K562 (cell line): ENCODE data around the gene BEX3. TPM values are rescaled to one million over a fixed set of nuclear protein-coding genes. Genes with fewer than 3 reads are reported as not detected.

ENCODE experiments used
- ATAC-seq: fragments of 200-7000 bp; cut with Tn5 transposase; 3 replicates; pipeline ENCODE4 v1.9.1; 2020; ENCODE audit warnings: moderate library complexity
- BruUV-seq: library from RNA; stranded (reverse); fragments of 400-500 nt; replicated peaks from 2 replicates; lab custom pipeline; 2021; lab: Mats Ljungman, UMichigan
- CTCF ChIA-PET: fragments of 300-600 bp; formaldehyde crosslinking; extraction: SDS; loops from one replicate; lab custom pipeline; 2021; ENCODE audit warnings: low intra/inter-chr PET ratio; lab: Yijun Ruan, JAX
- POLR2A ChIA-PET: fragments of 300-600, 350-650 bp; sonication (Branson Sonifier 250); formaldehyde crosslinking; extraction: SDS; loops from one replicate; lab custom pipeline; 2021; ENCODE audit warnings: antibody characterized with exemption, inconsistent platforms; lab: Yijun Ruan, JAX
- DNase-seq, 4 experiments: peaks; one replicate each; pipeline versions ENCODE4 v3.0.0 to v3.0.0-alpha.2; 2011 to 2018; ENCODE audit warnings: low spot score in 3 of 4, mixed read lengths in 3 of 4; ENCODE audit errors: extremely low read depth in 1 of 4
- FAIRE-seq: peaks from 2 replicates; lab custom pipeline; 2011; peaks lifted over from hg19 to GRCh38; lab: Jason Lieb, UNC
- H2AFZ ChIP-seq: 2 replicates; pipeline ENCODE4 v1.6.0; 2011; ENCODE audit warnings: low read depth, low read length, control low read depth, inconsistent platforms
- H3K27ac ChIP-seq: fragments of 200-600 bp; 3 replicates; pipeline ENCODE4 v1.8.0; 2011; ENCODE audit warnings: low read depth, mild to moderate bottlenecking, control low read depth, inconsistent platforms, low read length, moderate library complexity, mixed read lengths; ENCODE audit errors: extremely low read depth
- H3K27me3 ChIP-seq, 2 experiments: fragments of 300-600 bp in 1 of 2; 2 replicates in 1 of 2; 3 replicates in 1 of 2; pipeline versions ENCODE4 v1.6.0 to v1.8.0; 2011; ENCODE audit warnings: inconsistent platforms in 2 of 2, low read length in 2 of 2, mild to moderate bottlenecking in 1 of 2, mixed read lengths in 1 of 2, moderate library complexity in 1 of 2; ENCODE audit not compliant: control insufficient read depth in 2 of 2, insufficient read depth in 2 of 2
- H3K36me3 ChIP-seq: fragments of 300-600 bp; 3 replicates; pipeline ENCODE4 v1.8.0; 2011; ENCODE audit warnings: mild to moderate bottlenecking, low read length, inconsistent platforms; ENCODE audit not compliant: control insufficient read depth, insufficient read depth
- H3K4me1 ChIP-seq, 2 experiments: fragments of 200-600 bp in 1 of 2; replicated peaks in 1 of 2; 2 replicates in 1 of 2; 3 replicates in 1 of 2; pipeline versions ENCODE4 v1.5.1 to v1.8.0; 2011; ENCODE audit warnings: inconsistent platforms in 2 of 2, low read length in 2 of 2, mild to moderate bottlenecking in 1 of 2, mixed read lengths in 1 of 2, moderate library complexity in 1 of 2; ENCODE audit not compliant: control insufficient read depth in 2 of 2, insufficient read depth in 2 of 2
- H3K4me2 ChIP-seq: 2 replicates; pipeline ENCODE4 v1.6.1; 2011; ENCODE audit warnings: low read length, control low read depth, inconsistent platforms, mixed read lengths; ENCODE audit not compliant: insufficient read depth
- H3K4me3 ChIP-seq: fragments of 200-600 bp; sonication (generic), shearing (Covaris generic); 2 replicates; pipeline ENCODE4 v1.5.1; 2016; ENCODE audit warnings: control low read depth, inconsistent platforms
- H3K79me2 ChIP-seq: fragments of 200-600 bp; 3 replicates; pipeline ENCODE4 v1.8.0; 2011; ENCODE audit warnings: low read length, inconsistent platforms; ENCODE audit not compliant: control insufficient read depth, insufficient read depth
- H3K9ac ChIP-seq, 2 experiments: 2 replicates each; pipeline versions ENCODE4 v1.6.0 to v1.6.1; 2011; ENCODE audit warnings: low read depth in 2 of 2, low read length in 2 of 2, control low read depth in 1 of 2, inconsistent platforms in 1 of 2, mild to moderate bottlenecking in 1 of 2, mixed read lengths in 1 of 2; ENCODE audit not compliant: insufficient read depth in 1 of 2
- H3K9me1 ChIP-seq: one replicate; pipeline ENCODE4 v1.6.0; 2011; ENCODE audit warnings: inconsistent platforms, mild to moderate bottlenecking, low read length, moderate library complexity; ENCODE audit not compliant: control insufficient read depth, insufficient read depth
- H3K9me3 ChIP-seq: replicated peaks from 2 replicates; pipeline ENCODE4 v1.5.1; 2011; ENCODE audit warnings: low read depth, low read length, inconsistent platforms; ENCODE audit not compliant: control insufficient read depth, insufficient read depth
- H4K20me1 ChIP-seq: replicated peaks from 2 replicates; pipeline ENCODE4 v1.6.1; 2011; ENCODE audit warnings: low read length, inconsistent platforms, mixed read lengths; ENCODE audit not compliant: control insufficient read depth, insufficient read depth
- BRD4 ChIP-seq: fragments of 200-600 bp; sonication (generic); IDR thresholded peaks from 2 replicates; pipeline ENCODE4 v1.6.1; 2017; ENCODE audit warnings: inconsistent platforms
- BRD9 ChIP-seq: fragments of 450-650 bp; IDR thresholded peaks from 2 replicates; pipeline ENCODE4 v1.6.1; 2018; ENCODE audit warnings: low read depth; ENCODE audit not compliant: partially characterized antibody
- PRDM10 ChIP-seq: fragments of 450-650 bp; IDR thresholded peaks from 2 replicates; pipeline ENCODE4 v1.6.1; 2018; ENCODE audit not compliant: partially characterized antibody
- USF1 ChIP-seq: sonication (generic); formaldehyde crosslinking; IDR thresholded peaks from 2 replicates; pipeline ENCODE4 v1.9.0; 2022; ENCODE audit warnings: mild to moderate bottlenecking, missing genetic modification reagents
- ZFX ChIP-seq: sonication (generic); formaldehyde crosslinking; IDR thresholded peaks from 2 replicates; pipeline ENCODE4 v1.8.0; 2022; ENCODE audit warnings: mild to moderate bottlenecking, missing genetic modification reagents, moderate library complexity
- ZSCAN32 ChIP-seq: fragments of 450-650 bp; formaldehyde crosslinking; IDR thresholded peaks from 2 replicates; pipeline ENCODE4 v1.4.0; 2020; ENCODE audit warnings: mild to moderate bottlenecking, moderate library complexity
- in situ Hi-C: fragments of 300-500 bp; cut with MboI; formaldehyde crosslinking; loops from 4 replicates; pipeline ENCODE4 v1.15.0; 2018; ENCODE audit warnings: inconsistent platforms, mixed read lengths
- intact Hi-C: fragments of 100-400 bp; cut with micrococcal nuclease; formaldehyde crosslinking; loops from 2 replicates; pipeline ENCODE4 v1.14.2; 2022
- polyA plus RNA-seq, 8 experiments: library from polyadenylated mRNA; depleted of rRNA in 4 of 8; stranded (reverse) in 5 of 8; unstranded in 3 of 8; fragments of >200 nt; fragmentation: Nextera tagmentation in 2 of 8; fragmentation: Illumina TruSeq in 1 of 8; extraction: Ambion mirVana in 2 of 8; extraction: Trizol in 1 of 8; gene quantifications; 2 replicates each; pipeline versions ENCODE4 v1.2.1 to v1.2.3, GENCODE V29; 2011 to 2014; ENCODE audit warnings: inconsistent platforms in 1 of 8, missing spikeins in 1 of 8
- total RNA-seq, 7 experiments: library from RNA; depleted of rRNA in 6 of 7; stranded (reverse); fragments of >200 nt in 6 of 7; fragmentation: Illumina TruSeq in 2 of 7; extraction: Trizol in 2 of 7; gene quantifications; 2 replicates each; pipeline versions ENCODE4 v1.2.1 to v1.2.3, GENCODE V29; 2011 to 2021; ENCODE audit warnings: low replicate concordance in 1 of 7
- TF ChIP-seq, protein P1 (sequence below), 2 experiments: fragments of 450-650 bp in 1 of 2; sonication (generic) in 1 of 2; formaldehyde crosslinking in 1 of 2; IDR thresholded peaks in 1 of 2; conservative IDR thresholded peaks in 1 of 2; 2 replicates each; pipeline versions ENCODE4 v1.6.1 to v1.8.1; 2016 to 2023; ENCODE audit warnings: mild to moderate bottlenecking in 2 of 2, moderate library complexity in 2 of 2, inconsistent platforms in 1 of 2, missing genetic modification reagents in 1 of 2

The BEX3 gene
- total and polyA plus RNA-seq, 9 of the 15 experiments (the other 6 are each of a cell fraction or from before 2014, with no cell fraction given) = 0.21 to 0.47 TPM; not detected in 7

DNA sequence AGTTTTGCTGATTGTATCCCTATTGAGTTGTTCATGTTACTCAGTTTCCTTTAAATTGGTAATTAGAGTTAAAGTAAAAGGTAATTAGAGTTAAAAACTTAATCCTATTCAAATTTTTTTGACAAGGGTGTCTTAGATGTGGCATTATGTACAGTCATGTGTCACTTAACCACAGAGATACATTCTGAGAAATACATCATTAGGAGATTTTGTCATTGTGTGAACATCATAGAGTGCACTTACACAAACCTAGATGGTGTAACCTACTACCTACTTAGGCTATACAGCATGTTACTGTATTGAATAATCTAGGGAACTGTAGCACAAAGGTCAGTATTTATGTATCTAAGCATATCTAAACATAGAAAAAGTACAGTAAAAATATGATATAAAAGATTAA, 39.2 kb downstream of the BEX3 start:
- POLR2A ChIA-PET = no interaction called here
- intact Hi-C loops (no loop called here), in situ Hi-C loops (no loop called here)
- Histone ChIP-seq H3K27me3 (no peaks in the 10 kb centered on the region), H3K9ac (no peak overlapping the region), H4K20me1 (no peaks in the 10 kb centered on the region), H3K36me3 (no peaks in the 10 kb centered on the region), H3K4me1 (no peaks in the 10 kb centered on the region), H2AFZ (no peak overlapping the region), H3K4me2 (no peak overlapping the region), H3K27ac (no peak overlapping the region), H3K4me3 (no peak overlapping the region), H3K79me2 (no peaks in the 10 kb centered on the region), H3K9me1 (no peaks in the 10 kb centered on the region), H3K9me3 (no peaks in the 10 kb centered on the region)
- DNase-seq = no peak
- FAIRE-seq = no peak
- BruUV-seq = no TSS peak
- CTCF ChIA-PET = no interaction called here
- ATAC-seq = no peak
- TF ChIP-seq, protein P1, sequence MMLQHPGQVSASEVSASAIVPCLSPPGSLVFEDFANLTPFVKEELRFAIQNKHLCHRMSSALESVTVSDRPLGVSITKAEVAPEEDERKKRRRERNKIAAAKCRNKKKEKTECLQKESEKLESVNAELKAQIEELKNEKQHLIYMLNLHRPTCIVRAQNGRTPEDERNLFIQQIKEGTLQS (IDR thresholded peaks at IDR 0.05) = no peak
- TF ChIP-seq, protein P1 (CRISPR knock-in tag; conservative IDR thresholded peaks at IDR 0.05) = no peak
- no peak for TF ChIP-seq ZSCAN32
- no peak for TF ChIP-seq ZFX (CRISPR knock-in tag)
- TF ChIP-seq BRD4 = no peak
- no peak for TF ChIP-seq BRD9
- no peak for TF ChIP-seq PRDM10
- no peak for TF ChIP-seq USF1 (CRISPR knock-in tag)
